ENCODE data around the gene GSTK1.
"Not testable (repeated sequence)": the region's sequence is repeated elsewhere in the genome, so short reads cannot be mapped to it uniquely, and the experiment has no call there.

The GSTK1 gene

GRCh38 chr7:143263266-143264195, at the start of gene GSTK1:
GSTK1 (plus strand) TSS chr7:143263441; CDS start chr7:143263514, 73 bp downstream.
- DNase-seq, result peak; percentile 68

GRCh38 chr7:143213478-143213877, 49.8 kb upstream of the GSTK1 start:
- not testable (repeated sequence) for DNase-seq

GRCh38 chr7:143214789-143215679, 48.2 kb upstream of the GSTK1 start:
- DNase-seq, result peak; percentile 66

DNA sequence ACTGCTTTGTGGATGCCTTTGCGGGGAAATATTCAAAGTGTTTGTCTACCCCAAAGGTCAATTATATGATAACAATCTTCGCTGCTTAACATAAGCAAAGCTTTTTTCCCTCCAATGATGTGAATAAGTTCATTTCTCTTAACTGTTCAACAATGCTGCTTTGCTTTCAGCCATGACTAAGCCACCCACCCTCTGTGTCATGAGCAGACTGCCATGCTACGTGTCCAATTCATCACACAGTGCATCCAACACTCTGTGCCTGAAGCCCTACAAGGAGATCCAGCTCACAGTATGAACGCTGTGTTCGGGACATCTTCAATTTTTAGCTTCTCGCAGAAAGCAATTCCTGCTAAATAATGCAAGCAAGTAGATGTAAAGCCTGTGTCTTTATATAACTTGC, 47.1 kb upstream of the GSTK1 start:
- DNase-seq, result no peak

DNA sequence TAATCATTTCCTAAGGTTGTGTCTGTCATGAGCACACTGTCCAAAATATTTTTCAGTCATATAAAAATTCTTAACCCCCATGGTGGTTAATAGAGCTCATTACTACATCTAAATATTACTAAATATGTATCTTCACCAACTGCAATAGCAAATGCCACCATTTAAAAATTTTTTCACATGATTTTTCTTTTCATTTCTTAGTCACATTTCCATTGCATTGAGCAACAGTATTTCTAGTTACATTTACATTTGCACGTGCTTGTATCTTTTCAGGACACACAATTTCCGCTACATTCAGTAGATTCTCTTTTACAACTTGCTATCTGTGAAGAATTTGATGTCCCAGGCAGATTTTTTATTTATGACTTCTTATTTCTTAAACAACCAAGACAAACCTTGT, 46.6 kb upstream of the GSTK1 start:
- DNase-seq, result no peak

DNA sequence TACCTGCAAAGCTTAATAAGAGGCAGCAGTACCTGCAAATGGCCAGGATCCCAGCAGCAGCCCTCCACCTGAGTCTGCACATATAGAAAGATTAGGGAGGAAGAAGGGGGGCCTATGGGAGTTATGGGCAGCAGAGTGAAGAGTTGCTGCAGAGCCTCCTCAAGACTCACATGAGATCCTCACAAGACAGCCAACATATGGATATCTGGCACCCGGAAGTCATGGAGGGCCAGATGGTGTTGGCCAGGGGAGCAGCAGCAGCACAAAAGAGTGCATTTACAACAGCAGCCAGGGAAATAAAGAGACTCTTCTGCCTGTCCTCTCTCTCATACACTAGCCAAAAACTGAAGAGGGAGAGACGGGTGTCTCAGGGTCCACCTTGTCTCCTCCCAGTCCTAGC, 45.4 kb upstream of the GSTK1 start:
- DNase-seq, result no peak

- DNase-seq, result no peak
These were observed 42.0 kb upstream of the GSTK1 start for GRCh38 chr7:143221286-143221685.

DNA sequence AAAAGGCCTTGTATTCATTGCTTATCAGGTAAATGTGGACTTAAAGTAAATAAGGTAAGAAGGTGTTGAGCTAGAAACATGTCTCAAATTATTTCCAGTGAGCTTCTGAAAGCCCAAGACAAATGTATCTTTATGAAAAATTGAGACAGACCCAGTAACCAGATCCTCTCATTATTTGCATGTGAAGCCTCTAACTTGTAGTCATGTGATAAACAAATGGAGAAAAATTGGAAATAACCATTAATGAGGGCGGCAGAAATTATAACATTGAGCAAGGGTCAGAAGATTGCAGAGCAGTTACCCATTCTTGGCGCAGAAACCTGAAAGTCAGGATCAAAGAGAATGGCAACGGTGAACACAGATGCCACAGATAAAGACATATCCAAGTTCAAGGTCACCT, 41.5 kb upstream of the GSTK1 start, which contains the start of gene TAS2R40:
Gene TAS2R40 (plus strand): TSS at position 301 of the 400 bp plus-strand sequence. CDS start 42 bp downstream, at position 343.
- no peak for DNase-seq

- no peak for DNase-seq
These were observed 40.5 kb upstream of the GSTK1 start for GRCh38 chr7:143222782-143223181.

- DNase-seq, result no peak
These were observed 39.5 kb upstream of the GSTK1 start for GRCh38 chr7:143223784-143224183.

DNA sequence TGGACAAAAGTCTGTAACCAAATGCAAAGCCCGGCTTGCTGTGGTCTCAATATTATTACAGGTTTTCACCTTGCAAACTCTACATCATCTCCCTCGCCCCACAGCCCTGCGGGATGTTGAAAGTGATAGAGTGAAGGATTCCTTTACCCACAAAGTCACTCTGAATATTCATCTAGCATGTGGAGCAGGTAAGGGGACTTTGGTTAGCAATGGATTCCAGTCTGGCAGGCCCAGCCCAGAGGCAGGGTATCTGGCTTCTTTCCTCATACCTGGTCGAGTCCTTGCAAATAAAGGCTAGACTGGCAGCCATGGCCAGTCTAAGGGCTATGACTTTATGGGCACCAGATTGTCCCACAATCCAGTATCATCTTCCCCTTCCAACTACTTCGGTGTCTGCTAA, 38.2 kb upstream of the GSTK1 start:
- DNase-seq, result no peak

DNA sequence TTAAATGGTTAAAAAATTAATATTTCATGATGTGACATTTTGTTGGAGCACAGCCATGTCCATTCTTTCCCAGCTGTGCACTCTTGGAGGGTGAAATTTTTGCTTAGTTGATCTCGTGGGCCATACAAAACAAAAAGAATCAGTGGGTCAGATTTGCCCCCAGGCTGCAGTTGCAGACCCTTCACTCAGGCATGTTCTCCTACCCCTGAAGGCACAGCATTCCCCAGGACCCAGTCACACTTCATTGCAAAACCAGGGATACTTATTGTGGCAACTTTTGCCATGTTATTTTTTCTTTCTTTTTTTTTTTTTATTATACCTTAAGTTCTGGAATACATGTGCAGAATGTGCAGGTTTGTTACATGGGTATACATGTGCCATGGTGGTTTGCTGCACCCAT, 35.4 kb upstream of the GSTK1 start:
- no peak for DNase-seq

GRCh38 chr7:143229054-143229790, 34.0 kb upstream of the GSTK1 start:
- no peak for DNase-seq

DNA sequence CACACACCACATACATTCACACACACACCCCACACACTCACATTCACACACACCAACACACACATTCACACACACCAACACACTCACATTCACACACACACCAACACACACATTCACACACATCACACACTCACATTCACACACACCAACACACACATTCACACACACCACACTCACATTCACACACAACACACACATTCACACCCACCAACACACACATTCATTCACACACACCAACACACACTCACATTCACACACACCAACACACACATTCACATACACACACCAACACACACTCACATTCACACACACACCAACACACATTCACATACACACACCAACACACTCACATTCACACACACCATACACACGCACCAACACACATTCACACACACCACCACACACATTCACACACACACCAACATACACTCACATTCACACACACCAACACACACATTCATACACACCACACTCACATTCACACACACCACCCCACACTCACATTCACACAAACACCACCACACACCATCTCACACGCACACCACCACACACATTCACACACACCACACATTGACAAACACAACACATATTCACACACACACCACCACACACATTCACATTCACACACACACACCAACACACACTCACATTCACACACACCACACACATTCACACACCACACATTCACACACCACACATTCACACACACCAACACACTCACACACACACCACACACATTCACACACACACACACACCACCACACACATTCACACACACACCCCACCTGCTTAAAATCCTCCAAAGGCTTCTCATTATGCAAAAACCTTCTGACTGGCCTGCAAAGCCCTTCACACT, 32.4 kb upstream of the GSTK1 start:
- DNase-seq, result no peak

DNA sequence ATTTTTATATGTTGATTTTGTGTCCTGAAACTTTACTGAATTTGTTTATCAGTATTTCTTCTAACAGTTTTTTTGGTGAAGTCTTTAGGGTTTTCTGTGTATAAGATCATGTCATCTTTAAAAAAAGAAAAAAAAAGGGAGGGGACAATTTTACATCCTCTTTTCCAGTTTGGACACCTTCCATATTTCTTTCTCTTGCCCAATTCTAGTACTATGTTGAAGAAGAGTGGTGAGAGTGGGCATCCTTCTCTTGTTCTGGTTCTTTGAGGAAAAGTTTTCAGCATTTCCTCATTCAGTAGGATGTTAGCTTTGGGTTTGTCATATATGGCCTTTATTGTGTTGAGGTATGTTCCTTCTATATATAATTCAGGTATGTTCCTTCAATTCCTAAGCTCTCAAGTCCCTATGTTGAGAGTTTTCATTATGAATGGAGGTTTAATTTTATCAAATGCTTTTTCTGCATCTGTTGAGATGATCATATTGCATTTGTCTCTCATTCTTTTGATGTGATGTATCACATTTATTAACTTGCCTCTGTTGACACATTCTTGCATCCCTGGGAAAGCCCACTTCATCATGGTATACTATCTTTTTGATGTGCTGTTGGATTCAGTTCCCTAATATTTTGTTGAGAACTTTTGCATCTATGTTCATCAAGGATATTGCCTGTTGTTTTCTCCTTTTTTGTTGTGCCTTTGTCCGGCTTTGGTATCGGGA, 29.3 kb upstream of the GSTK1 start:
- no peak for DNase-seq

DNA sequence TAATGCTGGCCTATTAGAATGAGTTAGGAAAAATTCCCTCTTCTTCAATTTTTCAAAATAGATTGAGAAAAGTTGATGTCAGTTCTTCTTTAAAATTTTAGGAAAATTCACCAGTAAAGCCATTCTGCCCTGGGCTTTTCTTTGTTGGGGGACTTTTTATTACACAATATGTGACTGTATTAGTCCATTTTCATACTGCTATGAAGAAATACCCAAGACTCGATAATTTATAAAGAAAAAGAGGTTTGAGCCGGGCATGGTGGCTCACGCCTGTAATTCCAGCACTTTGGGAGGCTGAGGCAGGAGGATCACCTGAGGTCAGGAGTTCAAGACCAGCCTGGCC, 28.7 kb upstream of the GSTK1 start:
- no peak for DNase-seq

DNA sequence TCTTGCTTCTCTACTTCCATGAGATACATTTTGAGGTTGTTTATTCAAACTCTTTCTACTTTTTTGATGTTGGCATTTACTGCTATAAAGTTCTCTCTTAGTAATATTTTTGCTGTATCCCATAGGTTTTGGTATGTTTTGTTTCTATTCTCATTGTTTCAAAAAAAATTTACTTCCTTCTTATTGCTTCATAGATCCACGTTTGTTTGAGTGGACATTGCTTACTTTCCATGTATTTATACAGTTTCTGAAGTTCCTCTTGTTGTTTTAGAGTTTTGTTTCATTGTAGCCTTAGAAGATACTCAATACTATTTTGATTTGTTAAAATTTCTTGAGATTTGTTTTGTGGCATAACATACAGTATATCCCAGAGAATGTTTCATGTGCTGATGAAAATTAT, 27.7 kb upstream of the GSTK1 start:
- DNase-seq, result no peak

- no peak for DNase-seq
These were observed 26.7 kb upstream of the GSTK1 start for GRCh38 chr7:143236408-143236990.

DNA sequence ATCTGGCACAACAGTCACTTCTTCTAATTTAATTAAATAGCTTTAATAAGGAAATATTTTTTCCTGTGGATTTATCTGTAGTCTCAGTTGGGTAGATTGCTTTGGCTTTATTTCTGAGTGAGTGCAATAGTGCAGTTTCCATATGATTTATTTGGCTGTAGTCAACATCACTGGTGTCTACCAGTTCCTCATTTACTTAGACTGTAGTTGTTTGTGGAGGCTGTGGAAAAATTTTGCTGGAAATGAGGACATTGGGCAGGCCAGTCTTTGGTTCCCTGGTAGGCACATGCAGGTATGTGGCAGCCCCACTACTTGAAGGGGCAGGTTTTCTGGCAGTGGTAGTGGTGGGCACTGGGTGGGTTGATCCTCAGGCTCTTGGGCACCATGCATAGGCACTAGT, 25.9 kb upstream of the GSTK1 start:
- DNase-seq, result no peak

DNA sequence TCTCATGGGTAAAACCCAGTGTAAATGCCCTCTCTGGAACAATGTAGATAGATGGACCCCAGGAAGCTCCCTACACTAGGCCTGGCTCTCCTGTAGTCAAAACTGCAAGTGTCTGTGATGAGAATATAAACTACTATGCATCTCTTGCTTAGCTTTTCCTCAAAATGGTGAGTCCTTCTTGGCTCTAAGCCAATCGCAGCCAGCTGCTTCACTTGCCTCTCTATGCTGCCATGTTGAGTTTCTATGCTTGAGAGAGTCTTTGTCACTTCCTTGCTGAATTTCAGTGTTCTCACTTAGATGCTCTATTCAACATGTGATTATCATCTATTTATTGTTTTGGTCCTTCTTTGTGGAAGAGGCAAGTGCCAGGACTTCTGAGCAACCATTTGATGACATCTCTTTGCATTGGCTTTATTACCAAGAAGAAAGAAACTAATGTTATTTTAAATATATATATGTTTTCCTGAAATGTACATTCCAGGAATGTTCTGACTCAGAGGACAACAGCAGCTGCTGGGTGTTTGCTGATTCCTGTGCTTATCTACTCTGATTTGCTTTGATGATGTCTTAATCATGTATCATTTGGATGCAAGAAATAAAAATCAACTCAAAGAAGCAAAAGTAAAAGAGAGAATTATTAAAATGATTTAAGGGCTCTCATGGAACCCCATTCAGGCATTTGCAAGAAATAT, 24.8 kb upstream of the GSTK1 start:
- no peak for DNase-seq
